Lung (tissue), 12 donors: Measurements from ENCODE around the gene NRCAM. TPM values are rescaled to one million over a fixed set of nuclear protein-coding genes. Genes with fewer than 3 reads are reported as not detected.

ENCODE experiments used
- ATAC-seq: fragments of 200-7000 bp; cut with Tn5 transposase; one replicate; pipeline ENCODE4 v1.9.1; 2020; ENCODE audit warnings: moderate number of reproducible peaks; ENCODE audit not compliant: insufficient read depth, low FRiP score
- DNase-seq, 3 donors: peaks; one replicate each; pipeline ENCODE4 v3.0.0-alpha.2; 2013 to 2017
- H3K27ac ChIP-seq, 2 donors: one replicate each; pipeline ENCODE4 v1.5.1; 2013; ENCODE audit warnings: mild to moderate bottlenecking in 2 of 2, moderate library complexity in 2 of 2, control low read depth in 1 of 2, inconsistent platforms in 1 of 2, low read depth in 1 of 2, low read length in 1 of 2
- H3K27me3 ChIP-seq, 3 donors: one replicate each; pipeline ENCODE4 v1.5.1; 2013; ENCODE audit warnings: low read length in 2 of 3; ENCODE audit not compliant: control insufficient read depth in 3 of 3, insufficient read depth in 3 of 3
- H3K36me3 ChIP-seq, 4 donors: one replicate each; pipeline ENCODE4 v1.5.1; 2013; ENCODE audit warnings: low read length in 4 of 4, mild to moderate bottlenecking in 1 of 4, moderate library complexity in 1 of 4; ENCODE audit not compliant: control insufficient read depth in 4 of 4, insufficient read depth in 4 of 4
- H3K4me1 ChIP-seq, 5 donors: one replicate each; pipeline ENCODE4 v1.5.1; 2013; ENCODE audit warnings: low read length in 5 of 5, mild to moderate bottlenecking in 2 of 5, moderate library complexity in 1 of 5; ENCODE audit not compliant: control insufficient read depth in 5 of 5, insufficient read depth in 5 of 5
- H3K4me3 ChIP-seq: one replicate; pipeline ENCODE4 v1.5.1; 2013; ENCODE audit warnings: mild to moderate bottlenecking, control low read depth, moderate library complexity
- H3K9ac ChIP-seq, 2 donors: one replicate each; pipeline ENCODE4 v1.5.1; 2013; ENCODE audit warnings: low read length in 2 of 2, control low read depth in 1 of 2; ENCODE audit not compliant: insufficient read depth in 1 of 2
- H3K9me3 ChIP-seq, 4 donors: one replicate each; pipeline ENCODE4 v1.5.1; 2013; ENCODE audit warnings: low read length in 3 of 4, mild to moderate bottlenecking in 1 of 4, moderate library complexity in 1 of 4; ENCODE audit not compliant: control insufficient read depth in 4 of 4, insufficient read depth in 3 of 4
- CTCF ChIP-seq: IDR thresholded peaks from 2 replicates; pipeline ENCODE4 v1.5.1; 2012; ENCODE audit warnings: mild to moderate bottlenecking; ENCODE audit errors: control extremely low read depth, extremely low read depth
- WGBS, 2 donors: extraction: QIAGEN DNeasy Blood & Tissue Kit; methylation state at CpG; one replicate each; pipeline ENCODE4 v1.1.7; 2013; 5-methylcytosine and 5-hydroxymethylcytosine counted together
- polyA plus RNA-seq, 2 donors: library from polyadenylated mRNA; stranded (reverse); fragments of 200-250 nt; gene quantifications; one replicate each; pipeline ENCODE4 v1.2.1, GENCODE V29; 2013
- total RNA-seq, 2 donors: library from RNA; depleted of rRNA in 1 of 2; stranded (reverse); fragments of >200 nt in 1 of 2; gene quantifications; one replicate each; pipeline ENCODE4 v1.2.1, GENCODE V29; 2014 to 2021
- donor health status: control.
- donor health status: control.
- donor health status: Bipolar disorder and iron deficiency.
- donor health status: healthy.
- donor health status: DM: yes; HTN: yes; CAD: no.

Gene NRCAM
- total and polyA plus RNA-seq, 4 donors = 2.5 to 32.4 (median 11.0) TPM

DNA sequence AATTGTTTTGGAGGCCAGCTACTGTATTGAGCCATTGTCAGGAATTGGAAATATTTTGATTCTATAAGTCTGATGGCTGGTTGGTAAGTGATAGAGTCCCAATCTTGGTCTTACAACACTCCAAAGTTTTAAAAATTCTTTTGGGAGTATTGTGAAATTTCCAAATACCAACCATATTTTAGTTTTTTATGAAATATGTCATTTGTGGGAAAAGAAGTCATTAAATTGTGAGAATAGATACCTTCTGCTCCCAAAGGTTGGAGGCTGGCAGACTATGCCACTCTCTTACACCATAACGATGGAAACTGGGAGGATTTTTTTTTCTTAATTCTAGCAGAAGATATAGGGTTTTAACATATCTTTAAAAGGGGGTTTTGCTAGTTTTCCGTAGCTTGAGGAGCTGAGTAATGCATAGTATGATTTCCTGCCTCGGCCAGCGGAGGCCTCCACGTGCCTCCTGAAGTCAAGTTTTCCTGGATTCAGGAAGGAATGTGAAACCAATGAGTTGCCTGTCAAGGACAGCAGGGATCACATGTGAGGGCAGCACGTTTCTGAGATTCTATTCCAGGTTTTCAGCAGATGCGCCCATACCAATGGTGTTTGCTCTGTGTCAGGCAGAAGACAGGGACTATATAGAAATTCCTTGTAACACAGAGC, 233.9 kb downstream of the NRCAM start:
- no peak for TF ChIP-seq CTCF
- Histone ChIP-seq H3K9ac (no peak overlapping the region), H3K27me3 (no peaks in the 10 kb centered on the region), H3K4me3 (no peak overlapping the region), H3K36me3 (no peaks in the 10 kb centered on the region), H3K27ac (no peak overlapping the region), H3K9me3 (no peaks in the 10 kb centered on the region), H3K4me1 (no peaks in the 10 kb centered on the region)
- 62 to 76% methylated on average over 7 of the region's 7 CpGs for WGBS, 2 donors
- ATAC-seq = no peak
- peak in 2 of 3 donors; percentile 18 to 19 for DNase-seq

DNA sequence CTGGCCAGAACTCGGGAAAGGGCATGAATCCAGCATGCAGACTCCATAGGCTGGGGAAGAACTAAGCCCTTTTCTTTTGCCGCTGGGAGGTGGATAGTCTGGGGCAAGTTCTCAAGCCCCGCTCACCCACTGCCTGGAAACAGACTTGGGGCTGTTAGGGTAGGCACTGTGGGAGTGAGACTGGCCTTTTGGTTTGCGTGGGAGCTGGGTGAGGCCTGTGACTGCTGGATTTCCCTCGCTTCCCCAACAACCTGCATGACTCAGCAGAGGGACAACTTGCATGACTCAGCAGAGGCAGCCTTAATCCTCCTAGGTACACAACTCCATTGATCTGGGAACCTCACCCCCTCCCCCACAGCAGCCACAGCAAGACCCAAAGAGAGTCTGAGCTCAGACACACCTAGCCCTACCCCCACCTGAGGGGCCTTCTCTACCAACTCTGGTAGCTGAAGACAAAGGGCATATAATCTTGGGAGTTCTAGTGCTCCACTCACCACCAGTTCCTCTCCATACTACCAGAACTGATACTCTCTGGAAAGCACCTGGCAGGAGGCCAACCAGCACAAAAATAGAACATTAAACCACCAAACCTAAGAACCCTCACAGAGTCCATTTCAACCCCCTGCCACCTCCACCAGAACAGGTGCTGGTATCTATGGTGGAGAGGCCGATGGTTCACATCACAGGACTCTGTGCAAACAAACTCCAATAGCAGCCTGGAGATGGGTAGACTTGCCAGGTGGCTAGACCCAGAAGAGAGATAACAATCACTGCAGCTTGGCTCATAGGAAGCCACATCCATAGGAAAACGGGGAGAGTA, 244.6 kb downstream of the NRCAM start:
- Histone ChIP-seq H3K27me3 (no peaks in the 10 kb centered on the region), H3K9ac (no peak overlapping the region), H3K4me3 (no peak overlapping the region), H3K9me3 (peaks cover 0 to 8% (median 2%) of the 10 kb centered on the region in 4 donors), H3K4me1 (peaks cover 0 to 3% (median 0%) of the 10 kb centered on the region in 5 donors), H3K27ac (no peak overlapping the region), H3K36me3 (no peaks in the 10 kb centered on the region)
- ATAC-seq (no peak), DNase-seq (no peak)
- 75 to 77% methylated on average over 7 of the region's 7 CpGs for whole genome bisulfite sequencing, 2 donors
- no peak for TF ChIP-seq CTCF

DNA sequence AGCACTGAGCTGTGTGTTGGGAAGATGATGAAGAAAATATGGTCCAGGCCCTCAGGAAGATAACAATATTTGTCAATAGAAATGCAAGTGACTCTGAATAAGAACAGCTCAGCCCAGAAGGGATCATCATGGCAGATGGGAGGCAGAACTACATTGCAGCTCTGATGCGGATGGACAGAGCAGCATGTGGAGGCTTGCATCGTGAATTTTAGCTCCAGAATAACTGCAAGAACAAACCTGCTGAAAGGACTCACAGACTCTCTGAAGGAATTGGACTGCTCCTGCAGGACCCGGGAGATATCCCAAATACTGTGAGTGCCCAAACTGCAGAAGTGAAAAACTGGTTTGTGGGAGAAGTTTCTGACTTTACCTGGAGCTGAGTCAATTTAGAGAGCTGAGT, 245.4 kb downstream of the NRCAM start:
- TF ChIP-seq CTCF = no peak
- Histone ChIP-seq H3K4me3 (no peak overlapping the region), H3K9ac (no peak overlapping the region), H3K27ac (no peak overlapping the region), H3K9me3 (peaks cover 0 to 9% (median 2%) of the 10 kb centered on the region in 4 donors), H3K36me3 (no peaks in the 10 kb centered on the region), H3K27me3 (peaks cover 0 to 2% (median 0%) of the 10 kb centered on the region in 3 donors), H3K4me1 (peaks cover 0 to 3% (median 0%) of the 10 kb centered on the region in 5 donors)
- no peak for ATAC-seq
- no peak for DNase-seq
- WGBS, 2 donors = 94% methylated on average over 3 of the region's 3 CpGs
